ENCODE measurements around the gene IL17RC. TPM values are rescaled to one million over a fixed set of nuclear protein-coding genes. Genes with fewer than 3 reads are reported as not detected.

Gene IL17RC
- total and polyA plus RNA-seq, 10 donors = 6.6 to 24.6 (median 19.4) TPM

GRCh38 chr3:9915254-9916141 is 1.4 kb upstream of the IL17RC start:
- peaks cover 0 to 4% (median 0%) of the 10 kb centered on the region in 6 donors for H3K36me3 ChIP-seq
- TF ChIP-seq CTCF (IDR thresholded peaks at IDR 0.05 in 8 of 11, conservative IDR thresholded peaks at IDR 0.05 in 3 of 11) (peak in 5 of 11 experiments; percentile 21 to 50 (median 38)), POLR2A (IDR thresholded peaks at IDR 0.05) (no peak), POLR2AphosphoS5 (IDR thresholded peaks at IDR 0.05) (peak; percentile 23 to 68 (median 63))
- peaks cover 10 to 62% (median 38%) of the 10 kb centered on the region in 6 donors for H3K4me1 ChIP-seq
- H3K9me3 ChIP-seq = no peaks in the 10 kb centered on the region
- intact Hi-C loops (cut with DNase I; ENCODE audit: low total_unique reads) = no loop called here
- DNase-seq = peak; percentile 89
- H3K4me3 ChIP-seq = peak overlapping the region; percentile 47 to 84 (median 56)
- peaks cover 0 to 22% (median 0%) of the 10 kb centered on the region in 7 donors for H3K27me3 ChIP-seq (replicated peaks in 1 of 7)
- WGBS, 5 donors = 0 to 4% (median 1%) methylated on average over 12 to 99 of the region's 99 CpGs
- H3K27ac ChIP-seq = peak overlapping the region; percentile 53 to 86 (median 80)

- Histone ChIP-seq H3K4me3 (peak overlapping the region; percentile 31 to 84 (median 46)), H3K36me3 (peaks cover 0 to 7% (median 0%) of the 10 kb centered on the region in 6 donors), H3K4me1 (peaks cover 10 to 62% (median 38%) of the 10 kb centered on the region in 6 donors), H3K9me3 (no peaks in the 10 kb centered on the region), H3K27me3 (replicated peaks in 1 of 7) (peaks cover 0 to 22% (median 0%) of the 10 kb centered on the region in 7 donors), H3K27ac (peak overlapping the region in 7 of 8 donors; percentile 78 to 86 (median 81))
- DNase-seq = peak; percentile 59
- intact Hi-C loops (cut with DNase I; ENCODE audit: low total_unique reads) = no loop called here
- 54 to 70% (median 59%) methylated on average over 7 of the region's 7 CpGs for WGBS, 5 donors
- TF ChIP-seq POLR2AphosphoS5 (IDR thresholded peaks at IDR 0.05) (no peak), CTCF (IDR thresholded peaks at IDR 0.05 in 8 of 11, conservative IDR thresholded peaks at IDR 0.05 in 3 of 11) (no peak), POLR2A (IDR thresholded peaks at IDR 0.05) (no peak)
Observed at GRCh38 chr3:9916346-9916733, 558 bp upstream of the IL17RC start.

- intact Hi-C loops (cut with DNase I; ENCODE audit: low total_unique reads) = no loop called here
- Histone ChIP-seq H3K27me3 (replicated peaks in 1 of 7) (peaks cover 0 to 22% (median 0%) of the 10 kb centered on the region in 7 donors), H3K4me1 (peaks cover 10 to 52% (median 38%) of the 10 kb centered on the region in 6 donors), H3K36me3 (peaks cover 0 to 7% (median 0%) of the 10 kb centered on the region in 6 donors), H3K4me3 (peak overlapping the region in 2 of 8 donors; percentile 70 to 84), H3K9me3 (no peaks in the 10 kb centered on the region), H3K27ac (peak overlapping the region in 2 of 8 donors; percentile 84)
- DNase-seq = no peak
- 57 to 91% (median 85%) methylated on average over 1 to 10 of the region's 10 CpGs for WGBS, 5 donors
- TF ChIP-seq CTCF (IDR thresholded peaks at IDR 0.05 in 8 of 11, conservative IDR thresholded peaks at IDR 0.05 in 3 of 11) = no peak
- TF ChIP-seq POLR2A (IDR thresholded peaks at IDR 0.05) = no peak
- TF ChIP-seq POLR2AphosphoS5 (IDR thresholded peaks at IDR 0.05) = no peak
Observed at GRCh38 chr3:9917820-9918219, 922 bp downstream of the IL17RC start.
